ENCODE data around the gene PCK1. TPM values are rescaled to one million over a fixed set of nuclear protein-coding genes. Genes with fewer than 3 reads are reported as not detected.
A peak's percentile ranks its signal among the peaks of the same experiment; 100 is the strongest.
"Not testable (repeated sequence)": the region's sequence is repeated elsewhere in the genome, so short reads cannot be mapped to it uniquely, and the experiment has no call there.

PCK1 gene
- total RNA-seq, result 1 to 10 TPM in 1 of 6 donors, under 1 TPM in 2, not detected in 3; 0.23 to 1.3 (median 0.51) TPM

- ATAC-seq (ENCODE audit: low FRiP score in 2 of 2), result peak in 1 of 2 donors; percentile 83
- no peak within 1 kb of the TSS for H3K4me3 ChIP-seq
- no peaks in the 10 kb centered on the region for H3K27me3 ChIP-seq
- no peak within 1 kb of the TSS for H3K27ac ChIP-seq
- TF ChIP-seq POLR2A (IDR thresholded peaks at IDR 0.05) (no peak), EP300 (IDR thresholded peaks at IDR 0.05) (no peak), POLR2AphosphoS5 (IDR thresholded peaks at IDR 0.05) (no peak)
- TF ChIP-seq, protein P1, sequence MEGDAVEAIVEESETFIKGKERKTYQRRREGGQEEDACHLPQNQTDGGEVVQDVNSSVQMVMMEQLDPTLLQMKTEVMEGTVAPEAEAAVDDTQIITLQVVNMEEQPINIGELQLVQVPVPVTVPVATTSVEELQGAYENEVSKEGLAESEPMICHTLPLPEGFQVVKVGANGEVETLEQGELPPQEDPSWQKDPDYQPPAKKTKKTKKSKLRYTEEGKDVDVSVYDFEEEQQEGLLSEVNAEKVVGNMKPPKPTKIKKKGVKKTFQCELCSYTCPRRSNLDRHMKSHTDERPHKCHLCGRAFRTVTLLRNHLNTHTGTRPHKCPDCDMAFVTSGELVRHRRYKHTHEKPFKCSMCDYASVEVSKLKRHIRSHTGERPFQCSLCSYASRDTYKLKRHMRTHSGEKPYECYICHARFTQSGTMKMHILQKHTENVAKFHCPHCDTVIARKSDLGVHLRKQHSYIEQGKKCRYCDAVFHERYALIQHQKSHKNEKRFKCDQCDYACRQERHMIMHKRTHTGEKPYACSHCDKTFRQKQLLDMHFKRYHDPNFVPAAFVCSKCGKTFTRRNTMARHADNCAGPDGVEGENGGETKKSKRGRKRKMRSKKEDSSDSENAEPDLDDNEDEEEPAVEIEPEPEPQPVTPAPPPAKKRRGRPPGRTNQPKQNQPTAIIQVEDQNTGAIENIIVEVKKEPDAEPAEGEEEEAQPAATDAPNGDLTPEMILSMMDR (IDR thresholded peaks at IDR 0.05), result no peak
- no peaks in the 10 kb centered on the region for H3K9me3 ChIP-seq
- no peaks in the 10 kb centered on the region for H3K36me3 ChIP-seq
- no peak for DNase-seq
- 71 to 79% methylated on average over 10 to 14 of the region's 14 CpGs for WGBS, 2 donors
- H3K4me1 ChIP-seq, result no peaks in the 10 kb centered on the region
These were observed at the start of gene PCK1 for GRCh38 chr20:57560554-57561355. TSS of gene PCK1 (plus strand) at chr20:57561110. CDS start at chr20:57561412, 302 bp downstream.

GRCh38 chr20:57511709-57512108, 49.2 kb upstream of the PCK1 start:
- WGBS, 2 donors, result 61 to 74% methylated on average over 7 of the region's 7 CpGs
- H3K9me3 ChIP-seq; H3K4me3 ChIP-seq; H3K27me3 ChIP-seq; DNase-seq; H3K36me3 ChIP-seq; ATAC-seq (ENCODE audit: low FRiP score in 2 of 2); H3K27ac ChIP-seq: not testable (repeated sequence)
- peaks cover 0 to 20% (median 5%) of the 10 kb centered on the region in 4 donors for H3K4me1 ChIP-seq

- Histone ChIP-seq H3K36me3 (no peaks in the 10 kb centered on the region), H3K4me3 (no peak overlapping the region), H3K4me1 (peaks cover 0 to 18% (median 5%) of the 10 kb centered on the region in 4 donors), H3K27me3 (no peaks in the 10 kb centered on the region), H3K27ac (no peak overlapping the region), H3K9me3 (no peaks in the 10 kb centered on the region)
- no peak for DNase-seq
- 59% methylated on average over 5 of the region's 5 CpGs for WGBS, 2 donors
- no peak for ATAC-seq (ENCODE audit: low FRiP score in 2 of 2)
- TF ChIP-seq POLR2A (IDR thresholded peaks at IDR 0.05) (no peak), POLR2AphosphoS5 (IDR thresholded peaks at IDR 0.05) (no peak), EP300 (IDR thresholded peaks at IDR 0.05) (no peak)
- TF ChIP-seq, protein P1 (IDR thresholded peaks at IDR 0.05), result no peak
These were observed 48.5 kb upstream of the PCK1 start for GRCh38 chr20:57512432-57512831.

DNA sequence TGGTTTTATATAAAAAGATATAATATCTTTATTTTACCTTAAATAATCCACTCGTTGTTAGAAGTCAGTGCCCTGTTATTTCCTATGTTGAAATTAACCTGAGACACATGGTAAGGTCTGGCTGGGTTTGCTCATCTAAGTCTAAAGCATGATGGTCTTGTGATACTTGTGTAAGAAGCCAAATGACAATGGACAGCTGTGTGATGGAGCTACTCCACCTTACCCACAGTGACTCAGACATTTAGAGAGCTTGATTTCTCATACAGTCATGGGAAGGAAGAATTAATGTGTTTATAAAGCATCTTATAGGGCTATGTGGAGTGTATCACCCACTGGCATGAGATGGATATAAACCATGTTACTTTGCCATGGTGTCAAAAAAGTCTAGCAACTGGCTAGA, 47.7 kb upstream of the PCK1 start:
- no peak overlapping the region for H3K27ac ChIP-seq
- no peak overlapping the region for H3K4me3 ChIP-seq
- DNase-seq (no peak), ATAC-seq (ENCODE audit: low FRiP score in 2 of 2) (no peak)
- no peaks in the 10 kb centered on the region for H3K36me3 ChIP-seq
- no peaks in the 10 kb centered on the region for H3K9me3 ChIP-seq
- no peaks in the 10 kb centered on the region for H3K27me3 ChIP-seq
- peaks cover 0 to 14% (median 5%) of the 10 kb centered on the region in 4 donors for H3K4me1 ChIP-seq
- TF ChIP-seq EP300 (IDR thresholded peaks at IDR 0.05) (no peak), POLR2AphosphoS5 (IDR thresholded peaks at IDR 0.05) (no peak), POLR2A (IDR thresholded peaks at IDR 0.05) (no peak)
- TF ChIP-seq, protein P1 (IDR thresholded peaks at IDR 0.05), result no peak
- WGBS, 2 donors, result 72 to 78% methylated on average over 1 of the region's 1 CpG

GRCh38 chr20:57514273-57514751, 46.6 kb upstream of the PCK1 start:
- H3K36me3 ChIP-seq, result no peaks in the 10 kb centered on the region
- 35 to 46% methylated on average over 17 of the region's 17 CpGs for WGBS, 2 donors
- ATAC-seq (ENCODE audit: low FRiP score in 2 of 2) (peak; percentile 73 to 91), DNase-seq (peak in 1 of 2 donors; percentile 70)
- peaks cover 0 to 14% (median 5%) of the 10 kb centered on the region in 4 donors for H3K4me1 ChIP-seq
- no peak for TF ChIP-seq EP300 (IDR thresholded peaks at IDR 0.05)
- TF ChIP-seq POLR2A (IDR thresholded peaks at IDR 0.05), result no peak
- TF ChIP-seq POLR2AphosphoS5 (IDR thresholded peaks at IDR 0.05), result no peak
- TF ChIP-seq, protein P1 (IDR thresholded peaks at IDR 0.05), result peak; percentile 67 to 83 (median 76)
- H3K27ac ChIP-seq, result no peak overlapping the region
- no peaks in the 10 kb centered on the region for H3K27me3 ChIP-seq
- H3K4me3 ChIP-seq, result no peak overlapping the region
- H3K9me3 ChIP-seq, result no peaks in the 10 kb centered on the region
